ENCODE data around the gene MTOR. TPM values are rescaled to one million over a fixed set of nuclear protein-coding genes. Genes with fewer than 3 reads are reported as not detected.

Gene MTOR
- total and polyA plus RNA-seq, 8 donors, result 6.3 to 42.4 (median 28.6) TPM

- DNase-seq, result no peak
- H3K36me3 ChIP-seq, result no peaks in the 10 kb centered on the region
- intact Hi-C loops (cut with DNase I; ENCODE audit: low total_unique reads), result no loop called here
- H3K4me1 ChIP-seq, result peaks cover 5 to 13% (median 11%) of the 10 kb centered on the region in 4 donors
- no peaks in the 10 kb centered on the region for H3K9me3 ChIP-seq
- 77 to 89% (median 86%) methylated on average over 12 of the region's 12 CpGs for WGBS, 5 donors
- no peaks in the 10 kb centered on the region for H3K27me3 ChIP-seq
- no peak for TF ChIP-seq POLR2AphosphoS5 (IDR thresholded peaks at IDR 0.05)
- TF ChIP-seq POLR2A (IDR thresholded peaks at IDR 0.05), result no peak
- no peak for TF ChIP-seq CTCF (IDR thresholded peaks at IDR 0.05)
- TF ChIP-seq EP300 (IDR thresholded peaks at IDR 0.05), result no peak
- no peak overlapping the region for H3K27ac ChIP-seq
- no peak overlapping the region for H3K4me3 ChIP-seq
Measured at GRCh38 chr1:11266268-11267074, 4.1 kb upstream of the MTOR start.

- TF ChIP-seq POLR2AphosphoS5 (IDR thresholded peaks at IDR 0.05) (no peak), POLR2A (IDR thresholded peaks at IDR 0.05) (no peak), CTCF (IDR thresholded peaks at IDR 0.05) (no peak), EP300 (IDR thresholded peaks at IDR 0.05) (no peak)
- Histone ChIP-seq H3K9me3 (no peaks in the 10 kb centered on the region), H3K36me3 (peaks cover 78 to 85% (median 85%) of the 10 kb centered on the region in 4 donors), H3K27ac (no peak overlapping the region), H3K4me1 (peaks cover 2 to 15% (median 7%) of the 10 kb centered on the region in 4 donors), H3K4me3 (no peak overlapping the region), H3K27me3 (no peaks in the 10 kb centered on the region)
- intact Hi-C loops (cut with DNase I; ENCODE audit: low total_unique reads), result no loop called here
- no peak for DNase-seq
- 88 to 100% (median 98%) methylated on average over 1 of the region's 1 CpG for WGBS, 5 donors
Measured at GRCh38 chr1:11256299-11256698, 6.1 kb downstream of the MTOR start.

- DNase-seq, result no peak
- WGBS, 5 donors, result 62 to 71% (median 68%) methylated on average over 8 of the region's 8 CpGs
- TF ChIP-seq EP300 (IDR thresholded peaks at IDR 0.05) (no peak), CTCF (IDR thresholded peaks at IDR 0.05) (no peak), POLR2A (IDR thresholded peaks at IDR 0.05) (no peak), POLR2AphosphoS5 (IDR thresholded peaks at IDR 0.05) (no peak)
- intact Hi-C loops (cut with DNase I; ENCODE audit: low total_unique reads), result no loop called here
- no peaks in the 10 kb centered on the region for H3K4me1 ChIP-seq
- no peaks in the 10 kb centered on the region for H3K27me3 ChIP-seq
- H3K36me3 ChIP-seq, result peaks cover 70 to 96% (median 91%) of the 10 kb centered on the region in 4 donors
- H3K9me3 ChIP-seq, result no peaks in the 10 kb centered on the region
- H3K4me3 ChIP-seq, result no peak overlapping the region
- no peak overlapping the region for H3K27ac ChIP-seq
Measured at GRCh38 chr1:11253226-11253625, 9.1 kb downstream of the MTOR start.

- intact Hi-C loops (cut with DNase I; ENCODE audit: low total_unique reads), result no loop called here
- TF ChIP-seq CTCF (IDR thresholded peaks at IDR 0.05), result no peak
- TF ChIP-seq EP300 (IDR thresholded peaks at IDR 0.05), result no peak
- TF ChIP-seq POLR2AphosphoS5 (IDR thresholded peaks at IDR 0.05), result no peak
- Histone ChIP-seq H3K36me3 (peaks cover 68 to 96% (median 91%) of the 10 kb centered on the region in 4 donors), H3K4me1 (no peaks in the 10 kb centered on the region), H3K27me3 (no peaks in the 10 kb centered on the region), H3K27ac (no peak overlapping the region), H3K9me3 (no peaks in the 10 kb centered on the region), H3K4me3 (no peak overlapping the region)
- no peak for DNase-seq
- 95 to 97% (median 95%) methylated on average over 8 of the region's 8 CpGs for WGBS, 5 donors
Measured at GRCh38 chr1:11252538-11252937, 9.8 kb downstream of the MTOR start.

Data from stomach (tissue), 9 donors.